NT2/D1 (cell line): Measurements from ENCODE around the gene CSTF3.

Experiments used
- DNase-seq: peaks from one replicate; pipeline ENCODE4 v3.0.0-alpha.2; 2011; ENCODE audit warnings: low read depth, low spot score
- H3K27me3 ChIP-seq: 2 replicates; pipeline ENCODE4 v1.6.0; 2011; ENCODE audit warnings: mild to moderate bottlenecking; ENCODE audit not compliant: insufficient read length, insufficient read depth
- H3K36me3 ChIP-seq: 2 replicates; pipeline ENCODE4 v1.6.1; 2011; ENCODE audit warnings: mild to moderate bottlenecking, low read length, mixed read lengths; ENCODE audit not compliant: insufficient read depth, insufficient read length
- H3K4me1 ChIP-seq: 2 replicates; pipeline ENCODE4 v1.5.1; 2011; ENCODE audit not compliant: insufficient read depth, insufficient read length
- H3K4me3 ChIP-seq: 2 replicates; pipeline ENCODE4 v1.5.1; 2011; ENCODE audit warnings: low read depth; ENCODE audit not compliant: insufficient read length
- H3K9ac ChIP-seq: 2 replicates; pipeline ENCODE4 v1.6.0; 2011; ENCODE audit warnings: low read depth; ENCODE audit not compliant: insufficient read length
- H3K9me3 ChIP-seq: 2 replicates; pipeline ENCODE4 v1.5.1; 2011; ENCODE audit warnings: mild to moderate bottlenecking, low read length; ENCODE audit not compliant: insufficient read depth
- SUZ12 ChIP-seq: IDR thresholded peaks from 2 replicates; pipeline ENCODE4 v1.6.1; 2011; ENCODE audit not compliant: insufficient read length, insufficient read depth; ENCODE audit errors: extremely low read depth
- YY1 ChIP-seq: IDR thresholded peaks from 2 replicates; pipeline ENCODE4 v1.6.1; 2011; ENCODE audit not compliant: insufficient read length, insufficient read depth
- ZNF274 ChIP-seq: IDR thresholded peaks from 2 replicates; pipeline ENCODE4 v1.6.1; 2011; ENCODE audit warnings: mild to moderate bottlenecking, low read depth, low read length

The CSTF3 gene

DNA sequence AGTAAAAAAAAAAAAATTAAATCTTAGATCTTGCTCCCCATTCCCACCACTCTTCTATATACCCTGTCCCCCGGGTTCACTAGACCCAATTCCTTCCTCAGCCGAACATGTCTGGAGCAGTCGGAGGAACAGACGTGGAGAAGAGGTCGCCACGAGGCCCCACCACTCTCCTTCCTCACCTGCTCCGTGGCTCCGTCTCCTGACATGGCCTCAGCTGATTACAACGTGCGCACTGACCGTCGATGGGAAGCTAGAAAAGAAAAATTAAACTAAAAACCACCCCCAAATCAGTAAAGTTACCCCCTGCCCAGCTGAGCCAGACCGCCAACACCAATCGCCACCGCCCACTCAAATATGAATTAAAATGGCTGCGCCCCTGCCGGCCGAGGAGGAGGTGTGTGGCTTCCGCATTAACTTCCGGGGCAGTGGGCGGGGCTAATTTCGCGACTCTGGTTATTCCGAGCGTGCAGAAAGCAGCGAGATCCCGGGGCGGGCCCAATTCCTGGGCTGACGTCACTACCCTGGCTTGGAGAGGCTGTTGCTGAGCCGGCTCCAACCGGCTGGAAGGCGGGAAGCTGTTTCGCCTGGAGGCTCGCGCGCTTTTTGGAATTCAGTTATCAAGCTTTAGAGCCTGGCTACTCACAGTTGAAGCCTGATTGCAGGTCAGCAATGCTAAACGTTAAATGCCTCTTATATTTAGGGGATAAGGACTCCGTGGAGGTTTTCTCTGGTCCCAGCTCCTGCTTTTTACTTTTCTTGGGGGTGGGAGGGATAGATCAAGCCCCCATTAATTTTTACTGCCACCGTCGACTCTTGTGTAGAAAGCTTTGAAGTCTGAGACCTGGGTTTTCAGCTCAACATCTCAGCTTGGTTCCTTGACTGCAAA, at the start of gene CSTF3:
Gene CSTF3, minus strand, starts transcription at position 361 of the 886 bp plus-strand sequence. Its CDS starts 155 bp downstream, at position 206.
- Histone ChIP-seq H3K4me1 (no peaks in the 10 kb centered on the region), H3K36me3 (peaks cover 9% of the 10 kb centered on the region), H3K9me3 (no peaks in the 10 kb centered on the region), H3K27me3 (no peaks in the 10 kb centered on the region), H3K9ac (peak within 1 kb of the TSS; percentile 86), H3K4me3 (peak within 1 kb of the TSS; percentile 88)
- TF ChIP-seq SUZ12 (no peak), YY1 (peak; percentile 82)
- DNase-seq: peak; percentile 97

DNA sequence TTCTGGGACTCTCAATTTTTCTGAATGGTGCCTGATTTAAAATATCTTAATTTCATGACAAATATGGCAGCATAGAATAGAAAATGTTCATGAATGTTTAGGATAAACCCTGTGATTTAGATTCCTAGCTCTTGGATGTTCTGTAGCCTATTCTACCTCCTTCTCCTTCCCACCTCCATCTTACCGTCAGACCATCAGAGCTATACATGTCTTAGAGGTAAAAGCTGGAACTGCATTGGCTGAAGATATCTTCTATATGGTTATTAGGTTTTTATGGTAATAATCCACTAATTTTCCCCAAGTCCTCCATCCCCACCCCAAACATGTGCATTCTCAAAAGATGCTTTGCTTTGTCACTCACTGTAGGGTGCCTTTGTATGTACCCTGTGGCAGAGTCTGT, 46.9 kb upstream of the CSTF3 start:
- H3K36me3 ChIP-seq: no peaks in the 10 kb centered on the region
- no peaks in the 10 kb centered on the region for H3K4me1 ChIP-seq
- no peak overlapping the region for H3K9ac ChIP-seq
- no peaks in the 10 kb centered on the region for H3K27me3 ChIP-seq
- H3K4me3 ChIP-seq: no peak overlapping the region
- no peaks in the 10 kb centered on the region for H3K9me3 ChIP-seq
- TF ChIP-seq SUZ12 (no peak), YY1 (no peak), ZNF274 (no peak)
- DNase-seq: no peak

DNA sequence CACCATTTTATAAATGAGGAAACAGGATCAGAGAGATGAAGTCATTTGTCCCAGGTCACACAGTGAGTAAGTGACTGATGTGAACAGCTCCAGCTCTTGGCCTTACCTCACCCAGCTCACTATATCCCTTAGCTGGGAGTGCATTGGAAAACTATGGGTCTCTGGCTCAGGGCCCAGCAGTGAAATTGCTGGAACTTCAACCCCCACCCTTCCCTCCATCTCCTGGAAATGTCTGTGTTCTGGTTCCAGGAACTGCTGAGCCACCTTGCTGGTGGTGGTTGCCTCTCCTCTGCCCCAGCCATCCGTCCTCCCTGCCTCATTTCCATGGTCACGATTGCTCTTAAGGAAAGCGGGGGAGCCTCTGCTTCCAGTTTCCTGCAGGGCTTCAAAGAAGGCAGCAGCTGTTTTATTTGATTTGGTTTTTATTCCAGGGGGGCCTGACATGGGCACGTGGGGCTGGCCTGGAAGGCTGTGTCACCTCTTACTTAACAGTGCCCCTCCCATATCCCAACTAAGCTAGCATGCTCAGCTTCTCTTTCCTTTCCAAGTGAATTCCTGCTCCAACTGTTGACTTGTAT, 46.2 kb upstream of the CSTF3 start:
- TF ChIP-seq ZNF274 (no peak), YY1 (no peak), SUZ12 (no peak)
- no peaks in the 10 kb centered on the region for H3K27me3 ChIP-seq
- DNase-seq: no peak
- H3K9ac ChIP-seq: no peak overlapping the region
- H3K4me1 ChIP-seq: no peaks in the 10 kb centered on the region
- no peaks in the 10 kb centered on the region for H3K36me3 ChIP-seq
- H3K9me3 ChIP-seq: no peaks in the 10 kb centered on the region
- H3K4me3 ChIP-seq: no peak overlapping the region

DNA sequence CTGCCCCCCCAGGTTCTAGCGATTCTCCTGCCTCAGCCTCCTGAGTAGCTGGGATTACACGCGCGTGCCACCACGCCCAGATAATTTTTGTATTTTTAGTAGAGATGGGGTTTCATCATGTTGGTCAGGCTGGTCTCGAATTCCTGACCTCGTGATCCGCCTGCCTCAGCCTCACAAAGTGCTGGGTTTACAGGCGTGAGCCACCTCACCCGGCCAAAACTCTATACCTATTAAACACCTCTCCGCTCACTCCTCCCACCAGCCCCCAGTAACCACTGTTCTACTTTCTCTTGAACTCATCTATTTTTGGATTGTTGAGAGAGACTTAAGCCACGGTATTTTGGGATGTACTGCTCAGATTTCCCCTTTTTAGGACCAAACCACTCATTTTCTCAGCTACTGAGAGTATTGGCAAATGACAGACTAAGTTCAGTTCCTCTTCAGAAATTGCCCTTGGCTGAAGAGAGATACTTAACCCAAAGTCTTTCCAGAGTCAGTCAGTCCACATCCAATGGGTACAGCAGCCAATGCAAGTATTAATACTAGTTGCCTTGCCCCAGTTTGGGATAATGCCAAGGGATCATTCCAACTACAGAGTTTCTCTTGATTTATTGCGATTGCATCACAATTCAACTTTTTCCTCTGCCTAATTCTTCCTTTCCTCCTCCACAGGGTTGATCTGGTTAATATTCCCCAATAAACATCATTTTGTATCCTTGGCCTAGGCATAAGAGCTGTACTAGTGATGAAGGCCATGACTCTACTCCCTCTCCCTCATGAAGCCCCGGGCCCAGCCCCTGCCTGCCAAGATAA, 36.8 kb upstream of the CSTF3 start:
- Histone ChIP-seq H3K9me3 (no peaks in the 10 kb centered on the region), H3K9ac (no peak overlapping the region), H3K36me3 (no peaks in the 10 kb centered on the region), H3K4me1 (no peaks in the 10 kb centered on the region), H3K27me3 (no peaks in the 10 kb centered on the region), H3K4me3 (no peak overlapping the region)
- DNase-seq: no peak
- no peak for TF ChIP-seq SUZ12
- TF ChIP-seq YY1: no peak
- TF ChIP-seq ZNF274: no peak

DNA sequence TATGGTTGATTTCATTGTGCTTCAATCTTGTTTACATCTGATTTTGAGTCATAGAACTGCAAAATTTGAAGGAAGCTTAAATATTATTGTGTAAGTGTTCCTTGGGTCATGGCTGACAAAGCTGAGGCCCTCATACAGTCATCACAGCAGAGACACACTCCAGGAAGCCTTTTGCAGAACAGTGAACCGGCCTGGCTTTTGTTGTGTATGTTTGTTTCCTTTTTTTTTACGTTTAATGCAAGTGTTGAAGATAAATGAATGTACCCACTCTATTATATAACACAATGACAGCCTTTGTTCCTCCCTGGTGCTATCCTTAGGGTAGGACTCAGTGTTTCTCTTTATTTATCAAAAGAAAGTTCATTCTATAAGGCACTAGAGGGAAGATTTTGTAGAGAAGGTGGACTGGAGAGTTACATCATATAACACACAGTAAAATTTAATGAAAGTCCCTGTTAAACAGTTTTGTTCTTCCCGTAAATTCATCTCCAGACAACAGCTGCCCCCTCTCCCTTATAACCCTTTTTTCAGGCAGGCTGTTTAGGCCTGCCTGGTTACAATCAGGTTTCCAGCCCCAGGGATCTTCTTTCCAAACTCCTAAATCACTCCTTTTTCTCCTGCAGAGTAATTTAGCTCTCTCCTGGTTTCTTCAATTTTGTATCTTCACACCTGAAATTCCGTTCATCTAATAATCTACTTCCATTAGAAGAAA, 34.3 kb upstream of the CSTF3 start:
- DNase-seq: no peak
- H3K9ac ChIP-seq: no peak overlapping the region
- TF ChIP-seq SUZ12 (no peak), ZNF274 (no peak), YY1 (no peak)
- no peaks in the 10 kb centered on the region for H3K4me1 ChIP-seq
- H3K9me3 ChIP-seq: no peaks in the 10 kb centered on the region
- no peaks in the 10 kb centered on the region for H3K36me3 ChIP-seq
- H3K4me3 ChIP-seq: no peak overlapping the region
- H3K27me3 ChIP-seq: no peaks in the 10 kb centered on the region

DNA sequence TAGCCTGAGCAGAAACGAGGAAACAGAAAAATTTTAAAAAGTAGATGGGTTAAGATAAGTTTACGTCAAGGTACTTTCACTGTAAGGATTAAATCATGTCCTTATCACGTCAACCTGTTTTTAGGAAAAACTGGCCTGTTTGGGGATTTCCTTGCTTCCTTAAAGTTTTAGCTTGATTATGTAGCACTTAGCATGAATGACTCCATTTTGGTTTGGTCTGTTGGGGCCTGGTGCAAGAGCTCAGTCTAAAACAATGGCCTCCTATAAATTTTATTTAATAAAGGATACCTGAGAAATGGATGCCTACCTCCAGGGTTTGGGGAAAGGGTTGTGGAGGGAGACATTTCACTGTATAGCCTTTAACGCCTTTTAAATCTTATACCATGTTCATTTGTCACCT, 33.2 kb upstream of the CSTF3 start:
- Histone ChIP-seq H3K9me3 (no peaks in the 10 kb centered on the region), H3K4me1 (no peaks in the 10 kb centered on the region), H3K27me3 (no peaks in the 10 kb centered on the region), H3K9ac (no peak overlapping the region), H3K36me3 (no peaks in the 10 kb centered on the region), H3K4me3 (no peak overlapping the region)
- TF ChIP-seq SUZ12 (no peak), YY1 (no peak), ZNF274 (no peak)
- no peak for DNase-seq

- no peak for DNase-seq
- no peaks in the 10 kb centered on the region for H3K27me3 ChIP-seq
These were observed 30.2 kb upstream of the CSTF3 start for GRCh38 chr11:33191467-33191866.

More at GRCh38 chr11:33191467-33191866, 30.2 kb upstream of the CSTF3 start:
- H3K36me3 ChIP-seq: no peaks in the 10 kb centered on the region
- no peak overlapping the region for H3K4me3 ChIP-seq
- no peak for TF ChIP-seq YY1
- no peak for TF ChIP-seq ZNF274
- no peak for TF ChIP-seq SUZ12
- no peaks in the 10 kb centered on the region for H3K9me3 ChIP-seq
- H3K9ac ChIP-seq: no peak overlapping the region
- H3K4me1 ChIP-seq: no peaks in the 10 kb centered on the region
